Putamen (tissue), 1 donor: ENCODE results near the gene ORC5.
"Not testable (repeated sequence)": the region's sequence is repeated elsewhere in the genome, so short reads cannot be mapped to it uniquely, and the experiment has no call there.

ENCODE experiments used
- DNase-seq: peaks from one replicate; pipeline ENCODE4 v3.0.0-alpha.2; 2016; ENCODE audit warnings: low spot score

Gene ORC5

DNA sequence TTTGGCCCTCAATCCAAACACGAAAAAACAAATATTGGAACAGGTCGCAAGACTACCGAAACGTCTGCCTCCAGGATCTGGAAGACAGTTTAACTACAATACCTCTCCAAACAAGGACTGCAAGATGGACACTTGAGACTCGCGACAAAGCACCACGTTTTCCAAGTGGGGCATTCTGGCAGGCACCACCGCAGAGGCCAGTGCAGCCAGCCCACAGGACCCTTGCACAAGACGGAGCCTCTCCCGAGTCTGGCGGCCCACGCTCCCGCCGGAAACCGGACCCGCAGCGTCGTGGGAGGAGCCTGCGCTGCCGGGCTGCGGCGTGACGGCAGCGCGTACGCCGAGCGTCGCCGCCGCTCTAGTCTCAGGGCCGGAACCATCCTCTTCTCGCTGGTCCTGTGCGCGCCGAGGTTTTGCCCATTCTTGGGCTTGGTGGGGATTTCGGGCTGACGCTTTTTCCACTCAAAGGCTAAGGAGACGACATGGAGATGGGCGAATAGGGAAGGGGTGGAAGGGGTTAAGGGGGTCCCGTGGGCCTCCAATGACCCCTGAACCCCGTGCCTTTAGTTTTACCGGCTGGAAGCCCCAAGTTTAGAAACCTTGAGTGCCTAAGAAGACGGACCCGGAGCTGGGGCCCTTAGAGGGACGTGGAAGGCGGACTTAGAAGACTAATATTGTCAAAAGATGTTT is at the start of gene ORC5:
Gene ORC5 (minus strand): TSS at position 283 of the 690 bp plus-strand sequence. CDS start 109 bp downstream, at position 174.
- DNase-seq, result peak; percentile 83

GRCh38 chr7:104255616-104256015 is 47.8 kb upstream of the ORC5 start:
- no peak for DNase-seq

DNA sequence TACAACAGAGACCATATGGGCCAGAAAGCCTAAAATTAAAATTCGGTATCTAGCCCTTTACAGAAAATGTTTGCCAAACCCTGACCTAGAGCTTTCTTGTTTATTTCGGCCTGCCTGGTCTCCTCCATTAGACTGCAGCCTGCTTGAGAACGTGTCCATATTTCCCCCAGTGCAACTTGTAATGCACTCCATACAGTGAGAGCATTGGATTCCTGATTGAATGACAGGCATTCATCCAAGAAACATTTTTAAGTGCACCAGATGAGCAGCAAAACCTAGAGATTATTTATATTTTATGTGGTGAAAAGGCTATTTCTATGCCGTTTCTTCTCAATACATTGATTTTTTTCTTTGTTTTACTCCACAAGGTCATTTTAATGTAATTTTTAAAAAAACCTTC is 47.4 kb upstream of the ORC5 start:
- DNase-seq, result no peak

DNA sequence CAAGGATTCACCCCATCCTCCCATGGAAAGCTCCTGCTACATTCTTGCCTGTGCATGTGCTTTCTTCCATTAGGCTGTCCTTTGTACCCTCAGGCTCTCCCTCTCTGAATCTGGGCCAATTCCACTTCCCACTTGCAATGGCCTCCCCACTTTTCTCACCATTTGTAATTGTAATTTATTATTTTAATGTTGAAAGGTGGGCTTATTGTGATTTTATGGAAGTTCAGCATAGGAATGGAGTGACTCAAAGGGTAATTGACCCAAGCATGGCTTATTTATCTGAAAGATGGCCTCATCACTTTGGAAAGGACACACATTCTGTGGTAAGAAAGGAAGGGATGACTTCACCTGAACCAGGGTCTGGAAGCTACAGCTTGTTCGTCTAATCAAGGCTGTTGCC is 46.9 kb upstream of the ORC5 start:
- no peak for DNase-seq

DNA sequence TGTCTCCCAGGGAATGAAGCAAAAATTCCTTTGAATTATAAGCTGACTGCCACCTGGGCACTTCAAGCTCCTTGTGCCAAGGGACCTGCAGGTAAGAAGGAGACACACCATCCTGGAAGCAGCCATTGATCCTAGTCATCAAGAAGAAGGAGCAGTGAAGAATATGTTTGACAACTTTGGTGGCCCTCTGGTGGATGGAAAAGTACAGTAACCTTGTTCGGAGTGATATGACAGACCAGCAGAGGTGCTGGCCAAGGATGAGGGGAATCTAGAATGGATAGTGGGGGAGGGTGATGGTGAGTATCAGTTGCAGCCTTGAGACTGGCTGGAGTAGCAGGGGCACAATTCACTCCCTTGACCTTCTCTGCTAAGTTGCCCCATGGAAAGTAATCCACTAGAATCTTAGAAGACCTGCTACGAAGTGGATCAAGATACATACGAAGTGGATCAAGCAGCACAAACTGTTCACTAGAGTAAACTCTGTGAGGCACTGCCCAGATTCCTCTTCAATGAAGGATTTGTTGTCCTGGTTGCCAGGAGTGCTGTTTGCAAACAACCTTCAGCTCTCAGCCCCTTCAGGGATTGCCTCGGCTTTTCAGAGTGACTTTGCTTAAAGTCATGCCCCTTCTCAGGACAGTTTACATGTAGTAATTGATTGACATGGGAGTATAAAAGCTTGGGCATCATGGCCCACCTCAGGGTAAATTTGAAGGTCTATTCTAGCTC is 44.8 kb upstream of the ORC5 start:
- DNase-seq, result no peak

GRCh38 chr7:104242638-104243037 is 34.8 kb upstream of the ORC5 start:
- DNase-seq, result no peak

DNA sequence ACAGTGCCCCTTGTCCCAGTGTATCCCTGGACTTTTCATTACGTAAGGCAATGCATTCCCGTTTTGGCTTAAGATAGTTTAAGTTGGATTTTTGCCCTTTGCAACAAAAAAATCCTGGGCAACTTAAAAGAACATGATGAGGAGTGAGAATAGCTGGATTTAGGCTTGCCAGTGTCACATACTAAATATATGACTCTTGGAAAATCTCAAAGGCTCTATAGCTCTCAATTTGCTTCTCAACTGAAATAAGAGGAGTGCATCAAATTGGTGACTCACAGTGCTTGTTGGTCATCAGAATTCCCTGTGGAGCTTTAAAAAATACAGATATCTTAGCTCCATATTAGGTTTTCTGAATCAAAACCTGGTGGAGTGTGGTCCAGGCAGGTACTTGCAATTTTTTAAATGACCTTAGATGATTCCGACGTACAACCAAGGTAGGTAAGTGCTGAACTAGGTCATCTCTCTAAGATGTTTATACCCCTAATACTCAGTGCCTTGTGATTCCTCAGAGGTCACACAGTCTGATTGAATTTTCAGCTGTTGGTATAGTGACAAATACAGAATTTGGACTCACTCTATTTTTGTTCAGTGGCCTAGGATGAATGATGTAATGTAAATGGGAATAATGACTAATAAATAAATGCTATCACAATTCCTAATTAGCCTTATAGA is 33.9 kb upstream of the ORC5 start:
- no peak for DNase-seq

DNA sequence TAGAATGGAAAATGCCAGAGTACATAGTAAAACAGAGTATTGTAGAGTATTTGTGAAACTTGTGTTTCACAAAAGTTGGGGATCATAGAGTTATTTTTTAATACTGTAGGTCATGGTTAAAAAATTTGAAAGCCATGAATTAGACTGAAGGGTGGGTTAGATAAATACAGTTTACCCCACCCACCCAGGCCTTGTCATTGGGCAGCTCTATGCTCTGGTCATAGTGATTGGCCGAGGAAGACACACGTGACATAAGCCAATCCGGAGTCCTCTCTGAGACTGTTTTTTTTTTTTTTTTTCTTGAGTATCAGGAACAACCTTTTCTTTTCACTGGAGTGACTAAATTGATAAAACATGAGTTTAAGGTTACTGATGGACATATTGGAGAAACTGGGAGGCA is 33.3 kb upstream of the ORC5 start:
- DNase-seq, result no peak

GRCh38 chr7:104240401-104240800 is 32.6 kb upstream of the ORC5 start:
- DNase-seq, result no peak

GRCh38 chr7:104234990-104235389 is 27.2 kb upstream of the ORC5 start:
- not testable (repeated sequence) for DNase-seq

GRCh38 chr7:104231054-104232046 is 23.5 kb upstream of the ORC5 start:
- DNase-seq, result peak; percentile 56

DNA sequence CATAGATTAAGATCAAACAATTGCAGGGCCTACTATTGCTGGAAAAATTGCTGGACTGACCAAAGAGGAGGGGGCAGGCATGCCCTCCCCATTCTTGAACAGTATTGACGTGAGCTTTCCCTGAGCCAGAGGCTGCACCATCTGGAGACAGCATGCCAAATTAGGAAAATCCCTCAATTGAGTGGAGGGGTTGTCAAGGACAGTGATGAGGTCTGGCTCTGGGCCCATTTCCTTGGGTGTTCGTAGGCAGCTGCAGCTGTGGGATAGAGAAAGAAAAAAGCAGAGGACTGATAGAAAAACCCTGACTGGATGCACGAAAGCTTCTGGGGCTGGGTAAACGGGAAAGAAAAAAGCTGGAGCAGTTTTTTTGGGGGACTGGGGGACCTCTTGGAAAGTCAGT is 22.8 kb upstream of the ORC5 start:
- DNase-seq, result no peak

DNA sequence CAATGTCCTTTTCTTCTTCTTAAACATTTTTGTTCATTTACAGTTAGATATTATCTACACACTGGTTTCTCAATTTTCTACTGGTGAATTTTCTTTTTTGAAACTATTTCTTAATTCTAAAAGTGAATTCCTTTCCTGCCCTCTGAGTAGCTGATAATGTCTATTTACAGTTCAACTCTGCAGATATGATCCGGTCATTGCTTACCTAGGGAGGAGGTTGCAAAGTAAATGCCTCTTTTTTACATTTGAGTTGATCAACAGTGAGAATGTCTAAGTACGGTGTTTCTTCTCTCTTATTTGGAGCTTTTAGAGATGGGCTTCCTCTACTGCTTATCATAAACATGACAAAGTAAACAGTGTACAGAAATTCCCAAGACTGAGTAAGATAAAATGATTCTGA is 20.6 kb upstream of the ORC5 start:
- no peak for DNase-seq

- no peak for DNase-seq
Measured at GRCh38 chr7:104225451-104225850, 17.6 kb upstream of the ORC5 start.

GRCh38 chr7:104217620-104218019 is 9.8 kb upstream of the ORC5 start:
- DNase-seq, result no peak

- no peak for DNase-seq
Measured at GRCh38 chr7:104209063-104209462, 1.2 kb upstream of the ORC5 start.

GRCh38 chr7:104208421-104208780 is 588 bp upstream of the ORC5 start:
- no peak for DNase-seq

DNA sequence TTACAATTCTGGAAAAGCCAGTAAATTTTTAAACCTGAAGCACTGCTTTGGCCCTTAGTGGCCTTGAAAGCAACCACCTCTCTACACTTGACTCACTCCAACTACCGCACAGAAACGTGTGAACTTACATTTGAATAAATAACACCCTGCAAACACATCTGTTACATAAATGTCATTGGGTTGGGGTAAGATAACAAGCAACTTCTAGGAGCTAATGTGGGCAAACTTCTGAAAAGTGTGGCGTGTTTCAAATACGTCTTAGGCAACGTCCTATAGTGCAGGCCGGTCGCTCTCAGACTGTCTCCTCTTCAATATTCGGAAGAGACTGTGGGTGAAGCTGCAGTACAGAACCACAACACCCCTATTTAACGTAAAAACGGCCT is 474 bp downstream of the ORC5 start:
- peak; percentile 14 for DNase-seq

DNA sequence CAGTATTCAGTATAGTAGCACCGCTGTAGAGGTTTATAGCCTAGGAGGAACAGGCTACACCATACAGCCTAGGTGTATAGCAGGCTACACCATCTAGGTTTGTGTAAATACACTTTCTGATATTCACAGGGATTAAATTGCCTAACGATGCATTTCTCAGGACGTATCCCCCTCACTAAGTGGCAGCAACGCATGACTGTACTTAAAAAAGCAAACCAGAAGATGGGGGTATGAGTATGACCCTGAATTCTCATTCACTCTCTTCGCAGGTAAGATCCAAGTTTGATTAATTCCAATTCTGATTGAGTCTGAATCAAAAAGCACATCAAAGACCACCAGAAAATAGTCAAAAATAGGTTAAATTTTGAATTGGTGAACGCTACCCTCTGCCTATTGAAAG is 972 bp downstream of the ORC5 start:
- DNase-seq, result no peak

- DNase-seq, result no peak
Measured at GRCh38 chr7:104198673-104199278, 9.0 kb downstream of the ORC5 start.

DNA sequence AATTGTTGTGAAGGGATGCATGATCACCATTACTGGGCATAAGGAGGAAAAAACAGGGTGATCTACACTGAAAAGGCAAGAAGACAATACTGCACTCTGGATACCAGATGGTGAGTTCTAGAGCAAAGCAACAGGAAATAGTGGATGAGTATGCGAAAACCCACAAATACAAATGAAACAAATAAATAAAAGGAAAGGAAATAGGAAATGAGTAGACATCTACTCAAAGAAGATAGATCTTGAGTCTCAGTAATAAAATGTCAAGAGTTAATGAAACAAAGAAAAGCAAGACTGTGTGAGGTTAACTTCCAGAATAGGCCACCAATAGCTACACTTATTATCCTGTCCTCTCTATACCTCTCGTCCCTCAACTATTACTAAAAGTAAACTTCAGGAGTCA is 11.7 kb downstream of the ORC5 start:
- no peak for DNase-seq

DNA sequence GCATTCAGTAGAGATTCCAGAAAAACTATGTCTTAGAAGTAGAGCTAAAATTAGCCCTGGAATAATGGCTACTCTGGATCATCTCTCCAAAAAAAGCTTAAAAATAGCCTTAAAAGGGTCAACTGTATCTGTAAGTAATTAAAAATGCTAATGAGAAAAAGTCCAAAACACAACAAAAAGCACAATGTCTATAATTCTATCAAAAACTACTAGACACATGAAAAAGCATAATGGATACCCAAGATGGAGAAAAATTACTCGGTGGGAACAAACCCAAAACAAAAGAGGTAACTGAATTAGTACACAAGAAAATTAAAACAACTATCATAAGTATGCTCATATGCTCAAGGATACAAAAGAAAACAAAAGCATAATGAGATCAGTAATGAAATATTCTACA is 15.4 kb downstream of the ORC5 start:
- no peak for DNase-seq
